SJCRH30 (cell line): ENCODE data around the gene TAS2R5. TPM values are rescaled to one million over a fixed set of nuclear protein-coding genes. Genes with fewer than 3 reads are reported as not detected.
A peak's percentile ranks its signal among the peaks of the same experiment; 100 is the strongest.
"Not testable (repeated sequence)": the region's sequence is repeated elsewhere in the genome, so short reads cannot be mapped to it uniquely, and the experiment has no call there.

Experiments
- DNase-seq, 2 experiments: peaks; one replicate each; pipeline ENCODE4 v3.0.0-alpha.2; 2015 to 2020
- H3K27ac ChIP-seq: fragments of 250-450 bp; sonication (Bioruptor Pico); 2 replicates; pipeline ENCODE4 v1.5.1; 2020; ENCODE audit warnings: mild to moderate bottlenecking, moderate library complexity
- H3K27me3 ChIP-seq: fragments of 250-450 bp; sonication (Bioruptor Pico); 2 replicates; pipeline ENCODE4 v1.5.1; 2020; ENCODE audit warnings: mild to moderate bottlenecking, moderate library complexity
- H3K36me3 ChIP-seq: fragments of 250-450 bp; sonication (Bioruptor Pico); 2 replicates; pipeline ENCODE4 v1.5.1; 2020; ENCODE audit warnings: mild to moderate bottlenecking, moderate library complexity
- H3K4me1 ChIP-seq: fragments of 250-450 bp; sonication (Bioruptor Pico); 2 replicates; pipeline ENCODE4 v1.5.1; 2020; ENCODE audit warnings: mild to moderate bottlenecking, moderate library complexity
- H3K4me3 ChIP-seq: fragments of 250-450 bp; sonication (Bioruptor Pico); 2 replicates; pipeline ENCODE4 v1.5.1; 2020; ENCODE audit warnings: mild to moderate bottlenecking, moderate library complexity
- H3K9me3 ChIP-seq: fragments of 250-450 bp; sonication (Bioruptor Pico); replicated peaks from 2 replicates; pipeline ENCODE4 v1.5.1; 2020; ENCODE audit warnings: mild to moderate bottlenecking, moderate library complexity
- total RNA-seq: library from RNA; depleted of rRNA; stranded (reverse); fragments of >200 nt; shearing (Covaris generic); gene quantifications from 2 replicates; pipeline ENCODE4 v1.2.3, GENCODE V29; 2014; rRNA removed

TAS2R5 gene, protein sequence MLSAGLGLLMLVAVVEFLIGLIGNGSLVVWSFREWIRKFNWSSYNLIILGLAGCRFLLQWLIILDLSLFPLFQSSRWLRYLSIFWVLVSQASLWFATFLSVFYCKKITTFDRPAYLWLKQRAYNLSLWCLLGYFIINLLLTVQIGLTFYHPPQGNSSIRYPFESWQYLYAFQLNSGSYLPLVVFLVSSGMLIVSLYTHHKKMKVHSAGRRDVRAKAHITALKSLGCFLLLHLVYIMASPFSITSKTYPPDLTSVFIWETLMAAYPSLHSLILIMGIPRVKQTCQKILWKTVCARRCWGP
- total RNA-seq, result 0.18 TPM in 1 of 2 replicates, not detected in the other

GRCh38 chr7:141789917-141790316 lies at the start of gene TAS2R5:
TSS of gene TAS2R5 (plus strand) at chr7:141790217. CDS start at chr7:141790362, 145 bp downstream.
- Histone ChIP-seq H3K27me3 (no peaks in the 10 kb centered on the region), H3K36me3 (no peaks in the 10 kb centered on the region), H3K27ac (no peak within 1 kb of the TSS), H3K9me3 (no peaks in the 10 kb centered on the region), H3K4me3 (no peak within 1 kb of the TSS), H3K4me1 (no peaks in the 10 kb centered on the region)
- DNase-seq, result no peak

DNA sequence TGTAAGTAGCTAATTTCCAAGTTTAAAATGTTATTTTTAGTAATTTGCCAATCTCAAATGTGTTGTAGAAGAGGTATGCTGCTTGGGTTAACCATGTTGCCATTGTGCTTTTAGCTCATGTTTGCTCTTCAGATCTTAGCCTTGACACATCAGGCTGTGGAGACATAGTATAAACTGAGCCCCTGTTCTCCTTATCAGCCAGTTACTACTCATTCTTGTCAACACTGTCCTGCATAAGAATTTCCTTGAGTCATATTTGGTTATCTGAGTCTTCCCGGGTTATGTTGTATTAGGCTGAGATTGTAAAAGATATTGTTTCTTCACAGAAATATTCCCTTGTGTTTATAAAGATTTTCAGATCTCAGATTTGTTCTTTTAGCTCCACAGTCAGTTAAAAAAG lies 47.8 kb upstream of the TAS2R5 start:
- no peaks in the 10 kb centered on the region for H3K27me3 ChIP-seq
- no peaks in the 10 kb centered on the region for H3K4me1 ChIP-seq
- H3K4me3 ChIP-seq, result no peak overlapping the region
- H3K27ac ChIP-seq, result no peak overlapping the region
- H3K36me3 ChIP-seq, result peaks cover 72% of the 10 kb centered on the region
- DNase-seq, result no peak
- no peaks in the 10 kb centered on the region for H3K9me3 ChIP-seq

GRCh38 chr7:141744131-141744530 lies 45.9 kb upstream of the TAS2R5 start:
- Histone ChIP-seq H3K27ac (no peak overlapping the region), H3K4me3 (no peak overlapping the region), H3K27me3 (no peaks in the 10 kb centered on the region), H3K36me3 (peaks cover 85% of the 10 kb centered on the region), H3K9me3 (no peaks in the 10 kb centered on the region), H3K4me1 (no peaks in the 10 kb centered on the region)
- no peak for DNase-seq

GRCh38 chr7:141748396-141748795 lies 41.6 kb upstream of the TAS2R5 start:
- Histone ChIP-seq H3K4me1 (no peaks in the 10 kb centered on the region), H3K27ac (no peak overlapping the region), H3K9me3 (peaks cover 24% of the 10 kb centered on the region), H3K27me3 (no peaks in the 10 kb centered on the region), H3K4me3 (no peak overlapping the region), H3K36me3 (peaks cover 93% of the 10 kb centered on the region)
- no peak for DNase-seq

DNA sequence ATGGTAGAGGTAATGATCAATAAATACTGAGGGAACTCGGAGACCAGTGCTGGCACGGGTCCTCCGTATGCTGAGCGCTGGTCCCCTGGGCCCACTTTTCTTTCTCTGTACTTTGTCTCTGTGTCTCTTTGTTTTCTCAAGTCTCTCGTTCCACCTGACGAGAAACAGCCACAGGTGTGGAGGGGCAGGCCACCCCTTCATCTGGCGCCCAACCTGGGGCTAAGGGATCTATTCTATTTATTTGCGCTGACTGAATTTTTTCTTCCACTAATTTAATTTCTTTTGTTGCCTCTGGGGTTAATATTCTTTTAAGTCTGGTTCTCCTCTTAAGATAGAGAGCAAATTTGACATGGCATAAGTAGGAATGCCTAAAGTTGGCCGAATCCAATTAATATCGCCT lies 38.1 kb upstream of the TAS2R5 start:
- DNase-seq, result peak; percentile 27 to 50
- not testable (repeated sequence) for H3K27me3 ChIP-seq, H3K27ac ChIP-seq, H3K4me3 ChIP-seq, H3K4me1 ChIP-seq
- Histone ChIP-seq H3K9me3 (peaks cover 24% of the 10 kb centered on the region), H3K36me3 (peaks cover 72% of the 10 kb centered on the region)

DNA sequence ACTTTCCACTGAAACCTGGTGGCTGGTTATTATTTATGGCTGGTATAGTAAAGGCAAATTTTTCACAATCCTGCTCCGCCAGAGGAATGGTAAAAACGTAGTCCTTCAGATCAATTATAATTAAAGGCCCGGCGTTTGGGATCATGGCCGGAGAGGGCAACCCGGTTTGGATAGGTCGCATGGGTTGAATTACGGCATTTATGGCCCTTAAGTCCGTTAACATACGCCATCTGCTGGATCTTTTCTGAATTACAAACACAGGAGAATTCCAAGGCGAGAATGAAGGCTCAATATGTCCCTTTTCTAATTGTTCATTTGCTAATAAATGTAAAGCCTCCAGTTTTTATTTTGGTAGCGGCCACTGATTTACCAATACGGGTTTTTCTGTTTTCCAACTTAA lies 37.4 kb upstream of the TAS2R5 start:
- peak in 1 of 2 experiments; percentile 20 for DNase-seq
- Histone ChIP-seq H3K4me1 (no peaks in the 10 kb centered on the region), H3K36me3 (peaks cover 73% of the 10 kb centered on the region), H3K9me3 (peaks cover 24% of the 10 kb centered on the region), H3K27ac (no peak overlapping the region), H3K27me3 (no peaks in the 10 kb centered on the region), H3K4me3 (no peak overlapping the region)

DNA sequence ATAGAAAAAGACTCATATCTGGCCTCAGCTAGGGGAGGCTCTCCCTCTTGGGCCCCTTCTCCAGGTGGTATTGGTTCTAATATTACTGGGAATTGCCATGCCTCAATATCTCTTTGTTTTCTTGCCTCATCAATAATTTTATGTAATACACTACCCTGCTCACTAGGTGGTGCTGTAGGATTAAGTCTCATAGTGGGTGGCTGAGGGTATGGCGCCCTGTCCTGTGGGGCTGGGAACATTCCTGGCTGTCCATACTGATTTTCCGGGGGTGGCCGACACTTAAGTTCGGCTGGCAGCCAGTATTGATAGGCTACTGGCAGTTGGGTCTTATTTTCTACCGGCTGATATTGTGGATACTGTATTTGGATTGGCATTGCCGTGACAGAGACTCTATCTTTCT lies 35.1 kb upstream of the TAS2R5 start:
- H3K27me3 ChIP-seq, result no peaks in the 10 kb centered on the region
- H3K9me3 ChIP-seq, result peaks cover 19% of the 10 kb centered on the region
- H3K4me3 ChIP-seq, result no peak overlapping the region
- H3K27ac ChIP-seq, result no peak overlapping the region
- H3K4me1 ChIP-seq, result no peaks in the 10 kb centered on the region
- peak; percentile 13 to 61 for DNase-seq
- peaks cover 70% of the 10 kb centered on the region for H3K36me3 ChIP-seq

- Histone ChIP-seq H3K27ac (no peak within 1 kb of the TSS), H3K27me3 (no peaks in the 10 kb centered on the region), H3K4me1 (no peaks in the 10 kb centered on the region), H3K9me3 (no peaks in the 10 kb centered on the region), H3K36me3 (peaks cover 14% of the 10 kb centered on the region), H3K4me3 (no peak within 1 kb of the TSS)
- DNase-seq, result no peak
Observed at GRCh38 chr7:141763797-141764196, 26.2 kb upstream of the TAS2R5 start, which contains the start of gene TAS2R3. TSS of gene TAS2R3 (plus strand) at chr7:141764097. CDS start at chr7:141764159, 62 bp downstream.

DNA sequence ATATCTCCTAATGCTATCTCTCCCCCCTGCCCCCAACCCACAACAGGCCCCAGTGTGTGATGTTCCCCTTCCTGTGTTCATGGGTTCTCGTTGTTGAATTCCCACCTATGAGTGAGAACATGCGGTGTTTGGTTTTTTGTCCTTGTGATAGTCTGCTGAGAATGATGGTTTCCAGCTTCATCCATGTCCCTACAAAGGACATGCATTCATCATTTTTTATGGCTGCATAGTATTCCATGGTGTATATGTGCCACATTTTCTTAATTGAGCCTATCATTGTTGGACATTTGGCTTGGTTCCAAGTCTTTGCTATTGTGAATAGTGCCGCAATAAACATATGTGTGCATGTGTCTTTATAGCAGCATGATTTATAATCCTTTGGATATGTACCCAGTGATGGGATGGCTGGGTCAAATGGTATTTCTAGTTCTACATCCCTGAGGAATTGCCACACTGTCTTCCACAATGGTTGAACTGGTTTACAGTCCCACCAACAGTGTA lies 19.9 kb upstream of the TAS2R5 start:
- H3K36me3 ChIP-seq, H3K9me3 ChIP-seq, H3K4me3 ChIP-seq, H3K4me1 ChIP-seq, DNase-seq, H3K27ac ChIP-seq, H3K27me3 ChIP-seq: not testable (repeated sequence)

- DNase-seq, result no peak
- Histone ChIP-seq H3K36me3 (no peaks in the 10 kb centered on the region), H3K27ac (no peak within 1 kb of the TSS), H3K27me3 (no peaks in the 10 kb centered on the region), H3K4me3 (no peak within 1 kb of the TSS), H3K9me3 (no peaks in the 10 kb centered on the region), H3K4me1 (no peaks in the 10 kb centered on the region)
Observed at GRCh38 chr7:141776374-141776773, 13.6 kb upstream of the TAS2R5 start, which contains the start of gene TAS2R4. TSS of gene TAS2R4 (plus strand) at chr7:141776674. CDS start at chr7:141778489, 1,815 bp downstream.

GRCh38 chr7:141785706-141786552 lies 4.1 kb upstream of the TAS2R5 start:
- DNase-seq, result peak; percentile 26 to 69
- Histone ChIP-seq H3K4me1 (no peaks in the 10 kb centered on the region), H3K9me3 (no peaks in the 10 kb centered on the region), H3K4me3 (no peak overlapping the region), H3K27ac (no peak overlapping the region), H3K36me3 (no peaks in the 10 kb centered on the region), H3K27me3 (no peaks in the 10 kb centered on the region)

- Histone ChIP-seq H3K4me1 (no peaks in the 10 kb centered on the region), H3K27ac (no peak overlapping the region), H3K27me3 (no peaks in the 10 kb centered on the region), H3K36me3 (no peaks in the 10 kb centered on the region), H3K4me3 (no peak overlapping the region), H3K9me3 (no peaks in the 10 kb centered on the region)
- DNase-seq, result no peak
Observed at GRCh38 chr7:141788296-141788695, 1.7 kb upstream of the TAS2R5 start.

DNA sequence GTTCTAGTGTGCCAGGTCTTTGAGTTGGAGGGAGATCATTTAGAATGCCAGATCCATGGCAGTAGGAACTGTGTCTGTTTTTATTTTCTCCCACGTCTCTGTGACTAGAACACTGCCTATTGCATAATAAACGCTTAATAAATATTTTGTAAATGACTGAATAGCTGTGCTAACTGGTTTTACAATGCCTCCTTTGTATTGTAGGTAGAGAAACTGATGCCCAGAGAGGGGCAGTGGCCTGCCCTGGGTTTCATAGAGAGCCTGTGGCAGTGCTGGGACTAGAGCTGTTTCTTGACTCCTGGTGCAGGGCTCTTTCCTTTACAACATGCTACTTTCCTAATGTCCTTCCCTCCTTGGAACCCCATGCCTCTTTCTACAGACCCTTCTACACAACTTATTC lies 2.5 kb downstream of the TAS2R5 start:
- Histone ChIP-seq H3K4me1 (no peaks in the 10 kb centered on the region), H3K27me3 (no peaks in the 10 kb centered on the region), H3K9me3 (no peaks in the 10 kb centered on the region), H3K36me3 (no peaks in the 10 kb centered on the region), H3K27ac (no peak overlapping the region), H3K4me3 (no peak overlapping the region)
- DNase-seq, result no peak

DNA sequence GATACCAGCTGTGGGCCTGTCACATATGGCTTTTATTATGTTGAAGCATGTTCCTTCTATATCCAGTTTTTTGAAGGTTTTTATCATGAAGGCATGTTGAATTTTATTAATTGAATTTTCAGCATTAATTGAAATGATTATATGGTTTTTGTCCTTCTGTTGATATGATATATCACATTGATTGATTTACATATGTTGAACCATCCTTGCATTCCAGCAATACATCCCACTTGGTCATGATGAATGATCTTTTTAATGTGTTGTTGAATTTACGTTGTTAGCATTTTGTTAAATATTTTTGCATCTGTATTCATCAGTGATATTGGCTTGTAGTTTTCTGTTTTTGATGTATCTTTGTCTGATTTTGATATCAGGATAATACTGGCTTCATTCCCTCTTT lies 30.1 kb downstream of the TAS2R5 start:
- Histone ChIP-seq H3K4me1 (no peaks in the 10 kb centered on the region), H3K36me3 (no peaks in the 10 kb centered on the region), H3K4me3 (no peak overlapping the region), H3K27ac (no peak overlapping the region), H3K27me3 (no peaks in the 10 kb centered on the region), H3K9me3 (no peaks in the 10 kb centered on the region)
- DNase-seq, result no peak

DNA sequence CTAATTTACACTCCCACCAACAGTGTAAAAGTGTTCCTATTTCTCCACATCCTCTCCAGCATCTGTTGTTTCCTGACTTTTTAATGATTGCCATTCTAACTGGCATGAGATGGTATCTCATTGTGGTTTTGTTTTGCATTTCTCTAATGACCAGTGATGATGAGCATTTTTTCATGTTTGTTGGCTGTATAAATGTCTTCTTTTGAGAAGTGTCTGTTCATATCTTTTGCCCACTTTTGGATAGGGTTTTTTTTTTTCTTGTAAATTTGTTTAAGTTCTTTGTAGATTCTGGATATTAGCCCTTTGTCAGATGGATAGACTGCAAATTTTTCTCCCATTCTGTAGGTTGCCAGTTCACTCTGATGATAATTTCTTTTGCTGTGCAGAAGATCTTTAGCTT lies 32.4 kb downstream of the TAS2R5 start:
- not testable (repeated sequence) for H3K27ac ChIP-seq, H3K36me3 ChIP-seq, H3K27me3 ChIP-seq, DNase-seq, H3K9me3 ChIP-seq, H3K4me3 ChIP-seq, H3K4me1 ChIP-seq
